ENCODE data around the gene GRK6.

GRK6 gene

GRCh38 chr5:177426566-177427210 lies at the start of gene GRK6:
GRK6 (plus strand) TSS chr5:177426676; CDS start chr5:177426846, 170 bp downstream.
- no peak for DNase-seq

GRCh38 chr5:177377851-177378776 lies 48.4 kb upstream of the GRK6 start:
- DNase-seq: no peak

GRCh38 chr5:177378884-177379883 lies 47.3 kb upstream of the GRK6 start:
- DNase-seq: no peak

- no peak for DNase-seq
These were observed 45.7 kb upstream of the GRK6 start for GRCh38 chr5:177380805-177381126.

GRCh38 chr5:177382423-177383029 lies 44.0 kb upstream of the GRK6 start:
- DNase-seq: peak; percentile 54 to 70

GRCh38 chr5:177383181-177383580 lies 43.3 kb upstream of the GRK6 start:
- DNase-seq: no peak

- DNase-seq: no peak
These were observed 42.3 kb upstream of the GRK6 start, which contains the start of gene SLC34A1 for GRCh38 chr5:177384134-177384533. SLC34A1 (plus strand) TSS chr5:177384434; CDS start chr5:177385742, 1,308 bp downstream.

GRCh38 chr5:177385720-177386119 lies 40.8 kb upstream of the GRK6 start:
- no peak for DNase-seq

- DNase-seq: no peak
These were observed 39.9 kb upstream of the GRK6 start for GRCh38 chr5:177386542-177386941.

GRCh38 chr5:177387405-177387804 lies 39.1 kb upstream of the GRK6 start:
- no peak for DNase-seq

GRCh38 chr5:177388521-177389052 lies 37.9 kb upstream of the GRK6 start:
- DNase-seq: no peak

GRCh38 chr5:177389241-177390169 lies 37.0 kb upstream of the GRK6 start:
- DNase-seq: peak; percentile 25 to 51

GRCh38 chr5:177390363-177391300 lies 35.8 kb upstream of the GRK6 start:
- DNase-seq: peak; percentile 89 to 92

- no peak for DNase-seq
These were observed 33.7 kb upstream of the GRK6 start for GRCh38 chr5:177392765-177393164.

- peak; percentile 61 to 64 for DNase-seq
These were observed 33.2 kb upstream of the GRK6 start for GRCh38 chr5:177393206-177393765.

- no peak for DNase-seq
These were observed 32.5 kb upstream of the GRK6 start for GRCh38 chr5:177393990-177394389.

GRCh38 chr5:177396078-177396477 lies 30.4 kb upstream of the GRK6 start:
- DNase-seq: no peak

GRCh38 chr5:177396807-177397206 lies 29.7 kb upstream of the GRK6 start:
- no peak for DNase-seq

- DNase-seq: no peak
These were observed 28.5 kb upstream of the GRK6 start for GRCh38 chr5:177397875-177398390.

All from Kasumi-1 (cell line).